ENCODE data around the gene PLP2. TPM values are rescaled to one million over a fixed set of nuclear protein-coding genes. Genes with fewer than 3 reads are reported as not detected.

The PLP2 gene
- polyA plus RNA-seq, 3 donors = 280 to 374 (median 330) TPM

DNA sequence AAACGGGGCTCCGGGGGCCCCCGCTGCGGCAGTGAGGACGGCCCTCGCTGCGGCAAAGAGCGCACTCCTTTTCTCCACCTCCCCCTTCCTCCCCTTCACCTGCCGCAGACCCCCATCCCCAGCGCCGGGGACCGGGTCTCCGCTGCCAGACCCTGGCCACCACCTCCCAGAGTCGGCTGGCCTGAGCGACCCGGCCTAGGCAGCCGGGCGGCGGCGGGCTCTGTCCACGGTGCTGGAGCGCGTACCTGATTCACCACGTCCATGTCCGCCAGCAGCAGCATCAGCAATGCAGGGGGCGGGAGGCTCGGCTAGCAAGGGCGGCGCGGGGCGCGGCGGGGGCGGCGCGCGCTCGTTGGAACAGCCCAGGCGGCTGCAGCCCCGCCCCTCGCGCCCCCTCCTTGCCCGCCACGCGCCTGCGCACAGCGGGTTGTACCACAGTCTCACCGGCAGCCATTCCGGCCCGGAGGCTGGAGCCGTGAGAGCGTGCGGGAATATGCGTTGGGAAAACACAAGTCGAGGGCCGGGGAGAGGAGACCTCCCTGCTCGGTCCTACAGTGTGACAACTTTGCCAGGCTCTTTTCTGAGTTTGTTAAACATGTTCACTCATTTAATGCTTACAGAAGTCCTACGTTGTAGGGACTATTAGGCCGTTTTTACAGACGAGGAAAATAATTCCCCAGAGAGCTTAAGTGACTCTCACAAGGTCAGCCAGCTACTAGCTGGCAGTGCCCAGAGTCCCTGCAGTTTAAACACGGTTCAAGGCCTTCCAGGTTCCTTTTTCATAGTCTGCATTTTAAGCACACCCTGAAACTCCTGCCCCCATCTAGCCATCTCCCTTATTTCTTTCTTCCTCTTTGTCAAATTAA, 28.4 kb downstream of the PLP2 start, which contains the start of gene SYP:
Gene SYP, minus strand, starts transcription at position 288 of the 866 bp plus-strand sequence. Its CDS starts 7 bp downstream, at position 281.
- H2AFZ ChIP-seq (ENCODE audit: insufficient read depth, low read depth, low read length, poor library complexity, severe bottlenecking) = peak within 1 kb of the TSS; percentile 49
- WGBS (ENCODE audit: insufficient coverage) = under 1% methylated on average over 41 of the region's 61 CpGs
- H3K9me3 ChIP-seq (replicated peaks in 1 of 2; ENCODE audit: control insufficient read depth in 1 of 2, insufficient read depth in 1 of 2, low read length in 2 of 2) = no peaks in the 10 kb centered on the region
- H3K4me3 ChIP-seq (replicated peaks in 1 of 3; ENCODE audit: low read depth in 2 of 3, low read length in 3 of 3) = peak within 1 kb of the TSS; percentile 29 to 57 (median 36)
- intact Hi-C loops (cut with micrococcal nuclease) = loop anchor here in 1 of 2 donors (5.0 kb wide), 1 partner anchor 37 kb away; the partner anchor contains the start of gene CCDC22
- H3K27me3 Mint-ChIP-seq (ENCODE audit: low read depth in 3 of 3) = peaks cover 9 to 22% (median 12%) of the 10 kb centered on the region in 3 donors
- peak; percentile 70 to 81 (median 70) for DNase-seq
- peak within 1 kb of the TSS; percentile 63 for H3K4me2 ChIP-seq (replicated peaks; ENCODE audit: extremely low read depth, low read length, poor library complexity, severe bottlenecking)
- no peaks in the 10 kb centered on the region for H3K36me3 ChIP-seq (replicated peaks in 1 of 2; ENCODE audit: control insufficient read depth in 1 of 2, insufficient read depth in 2 of 2, low read length in 2 of 2)
- peaks cover 10 to 11% of the 10 kb centered on the region in 2 donors for H3K4me1 ChIP-seq (ENCODE audit: control insufficient read depth in 1 of 2, insufficient read depth in 2 of 2, low read length in 2 of 2)
- no peak within 1 kb of the TSS for H3K27ac ChIP-seq (ENCODE audit: low read depth in 1 of 2, low read length in 2 of 2)
- H3K27me3 ChIP-seq (ENCODE audit: control insufficient read depth in 2 of 2, insufficient read depth in 2 of 2, low read length in 2 of 2) = peaks cover 0 to 13% of the 10 kb centered on the region in 2 donors
- H3K4me3 Mint-ChIP-seq = peak within 1 kb of the TSS; percentile 67 to 70
- no peaks in the 10 kb centered on the region for H4K20me1 ChIP-seq (ENCODE audit: insufficient read depth, low read length)
- H3K79me2 ChIP-seq (ENCODE audit: insufficient read depth, low read length) = no peaks in the 10 kb centered on the region
- TF ChIP-seq, protein P1, sequence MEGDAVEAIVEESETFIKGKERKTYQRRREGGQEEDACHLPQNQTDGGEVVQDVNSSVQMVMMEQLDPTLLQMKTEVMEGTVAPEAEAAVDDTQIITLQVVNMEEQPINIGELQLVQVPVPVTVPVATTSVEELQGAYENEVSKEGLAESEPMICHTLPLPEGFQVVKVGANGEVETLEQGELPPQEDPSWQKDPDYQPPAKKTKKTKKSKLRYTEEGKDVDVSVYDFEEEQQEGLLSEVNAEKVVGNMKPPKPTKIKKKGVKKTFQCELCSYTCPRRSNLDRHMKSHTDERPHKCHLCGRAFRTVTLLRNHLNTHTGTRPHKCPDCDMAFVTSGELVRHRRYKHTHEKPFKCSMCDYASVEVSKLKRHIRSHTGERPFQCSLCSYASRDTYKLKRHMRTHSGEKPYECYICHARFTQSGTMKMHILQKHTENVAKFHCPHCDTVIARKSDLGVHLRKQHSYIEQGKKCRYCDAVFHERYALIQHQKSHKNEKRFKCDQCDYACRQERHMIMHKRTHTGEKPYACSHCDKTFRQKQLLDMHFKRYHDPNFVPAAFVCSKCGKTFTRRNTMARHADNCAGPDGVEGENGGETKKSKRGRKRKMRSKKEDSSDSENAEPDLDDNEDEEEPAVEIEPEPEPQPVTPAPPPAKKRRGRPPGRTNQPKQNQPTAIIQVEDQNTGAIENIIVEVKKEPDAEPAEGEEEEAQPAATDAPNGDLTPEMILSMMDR (IDR thresholded peaks at IDR 0.05) = no peak
- H3K27ac Mint-ChIP-seq = peak within 1 kb of the TSS in 3 of 7 donors; percentile 20 to 55 (median 22)
- H3K4me1 Mint-ChIP-seq = peaks cover 10% of the 10 kb centered on the region
- peaks cover 0 to 2% (median 0%) of the 10 kb centered on the region in 7 donors for H3K9me3 Mint-ChIP-seq
- no peaks in the 10 kb centered on the region for H3K36me3 Mint-ChIP-seq
- H3K9ac ChIP-seq (ENCODE audit: insufficient read depth, low read length, poor library complexity, severe bottlenecking) = peak within 1 kb of the TSS; percentile 25

- Histone ChIP-seq H3K27ac (ENCODE audit: low read depth in 1 of 2, low read length in 2 of 2) (no peak overlapping the region), H3K79me2 (ENCODE audit: insufficient read depth, low read length) (no peaks in the 10 kb centered on the region), H3K9ac (ENCODE audit: insufficient read depth, low read length, poor library complexity, severe bottlenecking) (no peak overlapping the region), H3K27me3 (ENCODE audit: control insufficient read depth in 2 of 2, insufficient read depth in 2 of 2, low read length in 2 of 2) (peaks cover 0 to 13% of the 10 kb centered on the region in 2 donors), H3K4me3 (replicated peaks in 1 of 3; ENCODE audit: low read depth in 2 of 3, low read length in 3 of 3) (no peak overlapping the region), H4K20me1 (ENCODE audit: insufficient read depth, low read length) (no peaks in the 10 kb centered on the region), H3K4me2 (replicated peaks; ENCODE audit: extremely low read depth, low read length, poor library complexity, severe bottlenecking) (no peak overlapping the region), H3K36me3 (replicated peaks in 1 of 2; ENCODE audit: control insufficient read depth in 1 of 2, insufficient read depth in 2 of 2, low read length in 2 of 2) (no peaks in the 10 kb centered on the region), H3K4me1 (ENCODE audit: control insufficient read depth in 1 of 2, insufficient read depth in 2 of 2, low read length in 2 of 2) (peaks cover 10 to 11% of the 10 kb centered on the region in 2 donors), H2AFZ (ENCODE audit: insufficient read depth, low read depth, low read length, poor library complexity, severe bottlenecking) (no peak overlapping the region), H3K9me3 (replicated peaks in 1 of 2; ENCODE audit: control insufficient read depth in 1 of 2, insufficient read depth in 1 of 2, low read length in 2 of 2) (no peaks in the 10 kb centered on the region)
- WGBS (ENCODE audit: insufficient coverage) = no CpG with 5 or more reads among the region's 2 CpGs
- peaks cover 7 to 20% (median 12%) of the 10 kb centered on the region in 3 donors for H3K27me3 Mint-ChIP-seq (ENCODE audit: low read depth in 3 of 3)
- no peaks in the 10 kb centered on the region for H3K36me3 Mint-ChIP-seq
- peaks cover 0 to 2% (median 0%) of the 10 kb centered on the region in 7 donors for H3K9me3 Mint-ChIP-seq
- intact Hi-C loops (cut with micrococcal nuclease) = loop anchor here in 1 of 2 donors (5.0 kb wide), 1 partner anchor 35 kb away; the partner anchor contains the start of gene CCDC22
- H3K4me3 Mint-ChIP-seq = no peak overlapping the region
- no peak overlapping the region for H3K27ac Mint-ChIP-seq
- TF ChIP-seq, protein P1 (IDR thresholded peaks at IDR 0.05) = no peak
- DNase-seq = no peak
- H3K4me1 Mint-ChIP-seq = peaks cover 10% of the 10 kb centered on the region
Observed at GRCh38 chrX:49202022-49202421, 30.3 kb downstream of the PLP2 start.

Data from CD14-positive monocyte (primary cell).